ENCODE measurements around the gene LCORL. TPM values are rescaled to one million over a fixed set of nuclear protein-coding genes. Genes with fewer than 3 reads are reported as not detected.

The LCORL gene
- total RNA-seq, 1 experiment from 2014 or later: 18.0 TPM

DNA sequence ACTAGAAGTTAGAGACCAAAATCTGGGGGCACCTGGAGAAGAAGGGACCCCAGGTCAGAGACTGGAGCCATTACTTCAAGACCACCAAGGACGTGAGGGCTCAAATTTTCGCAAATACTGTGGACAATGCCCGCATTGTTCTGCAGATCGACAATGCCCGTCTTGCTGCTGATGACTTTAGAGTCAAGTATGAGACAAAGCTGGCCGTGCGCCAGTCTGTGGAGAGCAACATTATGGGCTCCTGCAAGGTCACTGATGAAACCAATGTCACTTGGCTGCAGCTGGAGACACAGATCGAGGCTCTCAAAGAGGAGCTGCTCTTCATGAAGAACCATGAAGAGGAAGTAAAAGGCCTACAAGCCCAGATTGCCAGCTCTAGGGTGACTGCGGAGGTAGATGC lies 109.5 kb downstream of the LCORL start:
- TF ChIP-seq, protein P1, sequence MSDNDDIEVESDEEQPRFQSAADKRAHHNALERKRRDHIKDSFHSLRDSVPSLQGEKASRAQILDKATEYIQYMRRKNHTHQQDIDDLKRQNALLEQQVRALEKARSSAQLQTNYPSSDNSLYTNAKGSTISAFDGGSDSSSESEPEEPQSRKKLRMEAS (IDR thresholded peaks at IDR 0.05): no peak
- no peak for TF ChIP-seq YY1 (IDR thresholded peaks at IDR 0.05; ENCODE audit: extremely low read depth, insufficient replicate concordance, low read depth, low read length)
- no peak for TF ChIP-seq REST (IDR thresholded peaks at IDR 0.05; ENCODE audit: low read depth)
- no peak for TF ChIP-seq EZH2 (IDR thresholded peaks at IDR 0.05)
- TF ChIP-seq POLR2AphosphoS5 (IDR thresholded peaks at IDR 0.05; ENCODE audit: low read depth, low read length): no peak
- no peak for TF ChIP-seq RAD21 (IDR thresholded peaks at IDR 0.05; ENCODE audit: low read depth)
- no peak for TF ChIP-seq JUND (IDR thresholded peaks at IDR 0.05)
- TF ChIP-seq EGR1 (IDR thresholded peaks at IDR 0.05; ENCODE audit: low read depth): no peak
- TF ChIP-seq, protein P2, sequence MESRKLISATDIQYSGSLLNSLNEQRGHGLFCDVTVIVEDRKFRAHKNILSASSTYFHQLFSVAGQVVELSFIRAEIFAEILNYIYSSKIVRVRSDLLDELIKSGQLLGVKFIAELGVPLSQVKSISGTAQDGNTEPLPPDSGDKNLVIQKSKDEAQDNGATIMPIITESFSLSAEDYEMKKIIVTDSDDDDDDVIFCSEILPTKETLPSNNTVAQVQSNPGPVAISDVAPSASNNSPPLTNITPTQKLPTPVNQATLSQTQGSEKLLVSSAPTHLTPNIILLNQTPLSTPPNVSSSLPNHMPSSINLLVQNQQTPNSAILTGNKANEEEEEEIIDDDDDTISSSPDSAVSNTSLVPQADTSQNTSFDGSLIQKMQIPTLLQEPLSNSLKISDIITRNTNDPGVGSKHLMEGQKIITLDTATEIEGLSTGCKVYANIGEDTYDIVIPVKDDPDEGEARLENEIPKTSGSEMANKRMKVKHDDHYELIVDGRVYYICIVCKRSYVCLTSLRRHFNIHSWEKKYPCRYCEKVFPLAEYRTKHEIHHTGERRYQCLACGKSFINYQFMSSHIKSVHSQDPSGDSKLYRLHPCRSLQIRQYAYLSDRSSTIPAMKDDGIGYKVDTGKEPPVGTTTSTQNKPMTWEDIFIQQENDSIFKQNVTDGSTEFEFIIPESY (IDR thresholded peaks at IDR 0.05; ENCODE audit: extremely low read depth, insufficient replicate concordance, low read length): no peak
- TF ChIP-seq SRF (IDR thresholded peaks at IDR 0.05; ENCODE audit: low read depth): no peak
- Histone ChIP-seq H3K9me2 (ENCODE audit: insufficient read depth) (no peaks in the 10 kb centered on the region), H3K79me2 (ENCODE audit: insufficient read depth, low read length) (no peaks in the 10 kb centered on the region), H3K36me3 (ENCODE audit: control insufficient read depth in 1 of 2, insufficient read depth in 2 of 2, low read length in 2 of 2) (no peaks in the 10 kb centered on the region), H3K4me1 (ENCODE audit: control insufficient read depth in 1 of 2, insufficient read depth in 2 of 2, low read length in 2 of 2) (no peaks in the 10 kb centered on the region), H2AFZ (ENCODE audit: low read depth, low read length, poor library complexity, severe bottlenecking) (no peak overlapping the region), H3K27me3 (ENCODE audit: insufficient read depth, low read length) (no peaks in the 10 kb centered on the region), H3K4me2 (ENCODE audit: low read length) (no peak overlapping the region), H3K27ac (ENCODE audit: low read depth, low read length) (no peak overlapping the region), H3K9me3 (ENCODE audit: control insufficient read depth in 1 of 2, insufficient read depth in 1 of 2, low read depth in 1 of 2, low read length in 2 of 2) (no peaks in the 10 kb centered on the region), H3K9ac (ENCODE audit: low read length) (no peak overlapping the region), H3K4me3 (replicated peaks in 1 of 2; ENCODE audit: low read depth in 1 of 2, low read length in 2 of 2) (no peak overlapping the region), H4K20me1 (ENCODE audit: insufficient read depth) (no peaks in the 10 kb centered on the region)
- no peak for ATAC-seq
- BruUV-seq (replicated peaks): no TSS peak
- CTCF ChIA-PET: no interaction called here
- DNase-seq (ENCODE audit: low read depth, low spot score): no peak
- intact Hi-C loops (cut with micrococcal nuclease): no loop called here
- RAD21 ChIA-PET (ENCODE audit: low non-redundant PET in 1 of 2, low total read pairs in 2 of 2, uncharacterized antibody in 2 of 2, unreplicated experiment in 2 of 2): no interaction called here
- POLR2A ChIA-PET: no interaction called here

All from HCT116 (cell line).